ENCODE measurements around the gene RPL36A.

Gene RPL36A

DNA sequence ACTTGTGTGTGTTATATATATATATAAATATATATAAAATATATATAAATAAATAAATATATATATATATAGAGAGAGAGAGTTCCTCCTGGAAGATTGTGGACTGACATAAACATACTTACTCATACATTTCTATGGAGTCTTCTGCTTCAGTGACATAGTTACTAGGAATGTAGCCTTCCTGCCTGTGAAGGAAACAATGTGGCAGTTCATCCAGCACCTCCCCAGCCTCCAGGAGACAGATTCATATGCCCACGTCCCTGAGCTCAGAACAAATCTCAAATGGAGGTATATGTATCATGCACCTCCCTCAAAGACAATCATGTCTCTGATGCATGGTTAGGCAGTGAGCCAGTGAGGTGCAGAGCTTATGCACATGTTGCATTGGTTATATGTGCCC, 30.8 kb upstream of the RPL36A start:
- TF ChIP-seq CTCF (IDR thresholded peaks at IDR 0.05; ENCODE audit: low read depth, low read length): no peak
- no peak for TF ChIP-seq MYC (IDR thresholded peaks at IDR 0.05; ENCODE audit: low read depth, low read length)
- TF ChIP-seq POLR2A (IDR thresholded peaks at IDR 0.05; ENCODE audit: extremely low read depth, insufficient read length): no peak
- TF ChIP-seq, protein P1, sequence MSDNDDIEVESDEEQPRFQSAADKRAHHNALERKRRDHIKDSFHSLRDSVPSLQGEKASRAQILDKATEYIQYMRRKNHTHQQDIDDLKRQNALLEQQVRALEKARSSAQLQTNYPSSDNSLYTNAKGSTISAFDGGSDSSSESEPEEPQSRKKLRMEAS (IDR thresholded peaks at IDR 0.05; ENCODE audit: low read depth, low read length): no peak
- no peak overlapping the region for H3K4me3 ChIP-seq (ENCODE audit: low read depth, low read length)
- DNase-seq (ENCODE audit: low read depth): no peak

DNA sequence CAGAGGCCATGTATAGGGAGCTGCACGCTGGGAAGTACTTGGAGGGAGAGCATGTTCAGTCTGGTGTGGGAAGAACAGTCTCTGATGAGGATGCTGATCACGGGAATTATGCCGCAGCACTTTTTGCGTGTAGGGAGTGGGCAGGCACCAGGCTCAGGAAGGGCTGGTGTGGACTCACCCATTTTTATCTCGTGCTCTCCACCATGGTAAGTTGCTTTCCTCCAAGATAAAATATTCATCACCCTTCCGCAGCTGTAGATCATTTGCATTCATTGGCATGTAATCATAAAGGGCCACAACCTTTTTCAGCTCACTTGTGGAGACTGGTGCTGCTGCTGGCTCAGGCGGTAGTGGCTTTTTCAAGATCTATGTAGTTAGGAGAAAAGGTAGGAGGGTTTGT, 30.4 kb upstream of the RPL36A start:
- no peak for TF ChIP-seq CTCF (IDR thresholded peaks at IDR 0.05; ENCODE audit: low read depth, low read length)
- TF ChIP-seq MYC (IDR thresholded peaks at IDR 0.05; ENCODE audit: low read depth, low read length): no peak
- TF ChIP-seq, protein P1 (IDR thresholded peaks at IDR 0.05; ENCODE audit: low read depth, low read length): no peak
- TF ChIP-seq POLR2A (IDR thresholded peaks at IDR 0.05; ENCODE audit: extremely low read depth, insufficient read length): no peak
- no peak overlapping the region for H3K4me3 ChIP-seq (ENCODE audit: low read depth, low read length)
- DNase-seq (ENCODE audit: low read depth): no peak

GRCh38 chrX:101362116-101362515, 28.7 kb upstream of the RPL36A start:
- no peak for DNase-seq (ENCODE audit: low read depth)
- TF ChIP-seq CTCF (IDR thresholded peaks at IDR 0.05; ENCODE audit: low read depth, low read length) (no peak), MYC (IDR thresholded peaks at IDR 0.05; ENCODE audit: low read depth, low read length) (no peak), POLR2A (IDR thresholded peaks at IDR 0.05; ENCODE audit: extremely low read depth, insufficient read length) (no peak)
- TF ChIP-seq, protein P1 (IDR thresholded peaks at IDR 0.05; ENCODE audit: low read depth, low read length): no peak
- no peak overlapping the region for H3K4me3 ChIP-seq (ENCODE audit: low read depth, low read length)

DNA sequence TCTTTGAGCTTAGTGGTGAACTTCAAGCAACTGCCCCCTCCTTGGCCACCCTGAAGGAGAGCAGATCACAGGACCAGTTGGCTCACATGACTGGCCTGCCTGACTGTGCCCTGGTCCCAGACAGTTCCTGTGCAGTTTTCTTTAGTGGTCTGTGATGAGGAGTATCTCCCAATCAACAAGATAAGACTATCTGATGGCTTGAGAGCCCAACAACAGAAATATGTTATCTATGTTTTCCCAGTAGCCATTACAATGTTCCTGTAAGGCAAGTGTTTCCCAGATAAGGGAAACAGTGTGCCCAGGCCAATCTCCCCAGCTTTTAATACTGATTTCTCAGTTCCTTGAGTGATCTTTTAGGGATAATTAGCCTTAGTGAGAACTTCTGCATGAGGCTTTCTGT, 28.1 kb upstream of the RPL36A start:
- no peak overlapping the region for H3K4me3 ChIP-seq (ENCODE audit: low read depth, low read length)
- no peak for DNase-seq (ENCODE audit: low read depth)
- no peak for TF ChIP-seq POLR2A (IDR thresholded peaks at IDR 0.05; ENCODE audit: extremely low read depth, insufficient read length)
- no peak for TF ChIP-seq MYC (IDR thresholded peaks at IDR 0.05; ENCODE audit: low read depth, low read length)
- TF ChIP-seq, protein P1 (IDR thresholded peaks at IDR 0.05; ENCODE audit: low read depth, low read length): no peak
- no peak for TF ChIP-seq CTCF (IDR thresholded peaks at IDR 0.05; ENCODE audit: low read depth, low read length)

DNA sequence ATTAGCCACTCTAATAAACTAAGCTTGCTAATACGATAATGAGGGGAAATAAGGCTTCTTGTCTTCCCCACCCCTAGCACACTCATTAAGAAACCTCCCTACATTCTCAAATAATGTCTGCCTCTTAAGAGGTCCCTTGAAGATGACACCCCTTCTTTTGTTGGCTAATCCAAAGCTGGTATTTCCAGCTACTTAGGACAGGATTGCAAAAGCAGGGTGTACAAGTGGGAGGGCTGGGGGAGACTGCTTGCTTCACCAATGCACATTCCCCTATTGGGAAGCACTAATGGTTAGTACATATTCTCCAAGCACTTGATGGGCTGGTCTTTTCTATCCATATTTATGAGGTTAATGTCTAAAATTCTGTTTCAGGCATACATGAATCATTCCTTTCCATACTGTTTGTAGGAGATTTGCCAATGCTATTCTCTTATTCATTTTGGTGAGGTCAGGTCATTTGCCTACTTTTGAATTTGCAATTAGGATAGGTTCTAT, 25.5 kb upstream of the RPL36A start:
- no peak for TF ChIP-seq MYC (IDR thresholded peaks at IDR 0.05; ENCODE audit: low read depth, low read length)
- TF ChIP-seq, protein P1 (IDR thresholded peaks at IDR 0.05; ENCODE audit: low read depth, low read length): no peak
- no peak for TF ChIP-seq CTCF (IDR thresholded peaks at IDR 0.05; ENCODE audit: low read depth, low read length)
- TF ChIP-seq POLR2A (IDR thresholded peaks at IDR 0.05; ENCODE audit: extremely low read depth, insufficient read length): no peak
- H3K4me3 ChIP-seq (ENCODE audit: low read depth, low read length): no peak overlapping the region
- DNase-seq (ENCODE audit: low read depth): no peak

All from NB4 (cell line).